Upper lobe of left lung (tissue), 6 donors: ENCODE results near the gene TAS2R19. TPM values are rescaled to one million over a fixed set of nuclear protein-coding genes. Genes with fewer than 3 reads are reported as not detected.
"Not testable (repeated sequence)": the region's sequence is repeated elsewhere in the genome, so short reads cannot be mapped to it uniquely, and the experiment has no call there.

Experiments
- ATAC-seq, 2 donors: fragments of 200-7000 bp; cut with Tn5 transposase; one replicate each; pipeline ENCODE4 v1.9.1; 2022; ENCODE audit warnings: mild to moderate bottlenecking in 2 of 2, moderate library complexity in 2 of 2; ENCODE audit not compliant: low FRiP score in 2 of 2
- DNase-seq, 2 donors: peaks; one replicate each; pipeline ENCODE4 v3.0.0-alpha.2; 2019 to 2020
- H3K27ac ChIP-seq, 4 donors: fragments of 200-600 bp; sonication (generic); one replicate each; pipeline ENCODE4 v1.5.1; 2016 to 2019
- H3K27me3 ChIP-seq, 4 donors: fragments of 200-600 bp; sonication (generic); one replicate each; pipeline ENCODE4 v1.5.1; 2017 to 2019
- H3K36me3 ChIP-seq, 4 donors: fragments of 200-600 bp; sonication (generic); one replicate each; pipeline ENCODE4 v1.5.1; 2016 to 2019
- H3K4me1 ChIP-seq, 4 donors: fragments of 200-600 bp; sonication (generic); one replicate each; pipeline ENCODE4 v1.5.1; 2018 to 2019
- H3K4me3 ChIP-seq, 4 donors: fragments of 200-600 bp; sonication (generic); one replicate each; pipeline ENCODE4 v1.5.1; 2017 to 2019; ENCODE audit warnings: mild to moderate bottlenecking in 2 of 4, moderate library complexity in 1 of 4
- H3K9me3 ChIP-seq, 4 donors: fragments of 200-600 bp; sonication (generic); one replicate each; pipeline ENCODE4 v1.5.1; 2018 to 2019
- CTCF ChIP-seq, 6 experiments: fragments of 450-650 bp in 4 of 6; fragments of 200-600 bp in 2 of 6; sonication (generic) in 2 of 6; IDR thresholded peaks; one replicate each; pipeline ENCODE4 v1.5.1; 2016 to 2019; ENCODE audit warnings: antibody characterized with exemption in 6 of 6
- EP300 ChIP-seq, 4 donors: sonication (generic); formaldehyde crosslinking; IDR thresholded peaks; one replicate each; pipeline ENCODE4 v1.5.1; 2017; ENCODE audit warnings: antibody characterized with exemption in 4 of 4, control low read depth in 2 of 4
- POLR2A ChIP-seq, 4 donors: fragments of 450-650 bp; IDR thresholded peaks; one replicate each; pipeline ENCODE4 v1.5.1; 2016 to 2017; ENCODE audit warnings: antibody characterized with exemption in 4 of 4, mild to moderate bottlenecking in 2 of 4
- POLR2AphosphoS5 ChIP-seq, 2 donors: sonication (generic); formaldehyde crosslinking; IDR thresholded peaks; one replicate each; pipeline ENCODE4 v1.5.1; 2017; ENCODE audit warnings: antibody characterized with exemption in 2 of 2
- WGBS, 2 donors: methylation state at CpG; one replicate each; pipeline ENCODE4 v1.1.5; 2017 to 2018; 5-methylcytosine and 5-hydroxymethylcytosine counted together
- total RNA-seq, 6 donors: library from RNA; depleted of rRNA in 4 of 6; stranded (reverse); fragments of >200 nt in 4 of 6; gene quantifications; one replicate each; pipeline versions ENCODE4 v1.1.0 to v1.2.1, GENCODE V29; 2016 to 2021
- donor health status: DM: no; HTN: no; CAD: no; lungs with moderate emphysema.
- donor health status: DM: no; HTN: yes; CAD: no; lungs with severe emphysema.

TAS2R19 gene
- total RNA-seq, 6 donors from 2014 or later: 1.2 to 17.8 (median 4.0) TPM

- Histone ChIP-seq H3K27me3 (no peaks in the 10 kb centered on the region), H3K9me3 (no peaks in the 10 kb centered on the region), H3K27ac (no peak overlapping the region), H3K4me3 (no peak overlapping the region), H3K36me3 (no peaks in the 10 kb centered on the region), H3K4me1 (no peaks in the 10 kb centered on the region)
- WGBS, 2 donors: 56 to 65% methylated on average over 3 of the region's 3 CpGs
- DNase-seq (no peak), ATAC-seq (no peak)
- no peak for TF ChIP-seq POLR2AphosphoS5 (IDR thresholded peaks at IDR 0.05)
- no peak for TF ChIP-seq POLR2A (IDR thresholded peaks at IDR 0.05)
- TF ChIP-seq CTCF (IDR thresholded peaks at IDR 0.05): no peak
- no peak for TF ChIP-seq EP300 (IDR thresholded peaks at IDR 0.05)
Measured at GRCh38 chr12:11039171-11039570, 16.8 kb upstream of the TAS2R19 start.

GRCh38 chr12:11033959-11034358 lies 11.5 kb upstream of the TAS2R19 start:
- H3K4me3 ChIP-seq, H3K4me1 ChIP-seq, ATAC-seq, H3K9me3 ChIP-seq, H3K36me3 ChIP-seq, DNase-seq, H3K27ac ChIP-seq, H3K27me3 ChIP-seq: not testable (repeated sequence)
- WGBS, 2 donors: 100% methylated on average over 1 of the region's 3 CpGs

- Histone ChIP-seq H3K4me3 (no peak within 1 kb of the TSS), H3K27ac (no peak within 1 kb of the TSS), H3K4me1 (no peaks in the 10 kb centered on the region), H3K9me3 (no peaks in the 10 kb centered on the region), H3K36me3 (peaks cover 0 to 6% (median 0%) of the 10 kb centered on the region in 4 donors), H3K27me3 (no peaks in the 10 kb centered on the region)
- ATAC-seq (no peak), DNase-seq (no peak)
- TF ChIP-seq POLR2A (IDR thresholded peaks at IDR 0.05): no peak
- TF ChIP-seq POLR2AphosphoS5 (IDR thresholded peaks at IDR 0.05): no peak
- 95 to 97% methylated on average over 6 of the region's 6 CpGs for WGBS, 2 donors
Measured at GRCh38 chr12:11031307-11031706, 8.9 kb upstream of the TAS2R19 start, which contains the start of gene TAS2R31. TAS2R31 (minus strand) TSS chr12:11031407; CDS start chr12:11031335, 72 bp downstream.

GRCh38 chr12:11026118-11026517 lies 3.7 kb upstream of the TAS2R19 start:
- H3K36me3 ChIP-seq: peaks cover 0 to 6% (median 1%) of the 10 kb centered on the region in 4 donors
- no peak overlapping the region for H3K4me3 ChIP-seq
- no peak for ATAC-seq
- no peak for DNase-seq
- WGBS, 2 donors: 98 to 99% methylated on average over 6 of the region's 6 CpGs
- no peak for TF ChIP-seq POLR2A (IDR thresholded peaks at IDR 0.05)
- no peak for TF ChIP-seq CTCF (IDR thresholded peaks at IDR 0.05)
- TF ChIP-seq POLR2AphosphoS5 (IDR thresholded peaks at IDR 0.05): no peak
- no peak for TF ChIP-seq EP300 (IDR thresholded peaks at IDR 0.05)
- H3K27ac ChIP-seq: no peak overlapping the region
- no peaks in the 10 kb centered on the region for H3K4me1 ChIP-seq
- H3K27me3 ChIP-seq: no peaks in the 10 kb centered on the region
- H3K9me3 ChIP-seq: no peaks in the 10 kb centered on the region

DNA sequence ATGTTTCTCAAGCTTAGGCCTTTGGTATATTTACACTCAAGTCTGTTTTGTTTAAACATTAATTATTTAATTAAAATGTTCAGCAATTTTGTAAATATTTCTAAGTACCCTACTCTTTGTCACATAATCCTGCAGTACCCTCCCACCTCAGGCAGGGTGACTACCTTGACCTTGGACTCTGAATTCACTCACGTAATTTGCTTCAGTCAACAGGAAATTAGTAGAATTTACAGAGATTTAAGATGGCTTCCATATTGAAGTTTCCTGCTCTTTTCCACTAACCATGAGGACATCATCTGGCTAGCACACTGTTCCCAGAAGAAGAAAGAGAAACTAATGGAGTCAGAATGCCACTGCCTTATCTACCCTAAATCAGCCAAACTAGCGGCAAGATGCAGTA lies 967 bp upstream of the TAS2R19 start:
- no peak for DNase-seq
- no peaks in the 10 kb centered on the region for H3K4me1 ChIP-seq
- H3K9me3 ChIP-seq: no peaks in the 10 kb centered on the region
- peaks cover 0 to 6% (median 1%) of the 10 kb centered on the region in 4 donors for H3K36me3 ChIP-seq
- TF ChIP-seq EP300 (IDR thresholded peaks at IDR 0.05) (no peak), CTCF (IDR thresholded peaks at IDR 0.05) (no peak), POLR2AphosphoS5 (IDR thresholded peaks at IDR 0.05) (no peak)
- no peaks in the 10 kb centered on the region for H3K27me3 ChIP-seq
- ATAC-seq: no peak
- no peak overlapping the region for H3K4me3 ChIP-seq
- H3K27ac ChIP-seq: no peak overlapping the region
- WGBS, 2 donors: 92 to 96% methylated on average over 2 of the region's 2 CpGs

DNA sequence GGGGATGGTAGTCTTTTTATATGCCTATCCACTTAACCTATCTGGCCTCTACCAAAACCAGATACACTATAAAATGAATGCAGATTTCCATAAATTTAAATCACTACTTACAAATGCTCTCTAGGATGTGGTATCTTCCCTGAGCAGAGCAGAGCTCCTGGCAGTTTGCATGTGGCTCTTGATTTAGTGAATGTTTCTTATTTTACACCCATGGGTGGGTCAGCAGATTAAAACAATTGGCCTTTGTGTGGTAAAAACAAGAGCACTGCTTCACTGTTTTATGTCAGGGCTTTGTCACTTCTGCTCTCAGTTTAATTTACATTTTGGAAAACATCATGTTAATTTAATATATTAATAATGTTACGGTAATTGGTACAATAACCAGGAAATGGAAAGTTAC lies 5.5 kb downstream of the TAS2R19 start:
- Histone ChIP-seq H3K27ac (no peak overlapping the region), H3K4me1 (peaks cover 0 to 4% (median 0%) of the 10 kb centered on the region in 4 donors), H3K36me3 (no peaks in the 10 kb centered on the region), H3K9me3 (no peaks in the 10 kb centered on the region), H3K4me3 (no peak overlapping the region), H3K27me3 (no peaks in the 10 kb centered on the region)
- ATAC-seq: no peak
- TF ChIP-seq POLR2A (IDR thresholded peaks at IDR 0.05) (no peak), CTCF (IDR thresholded peaks at IDR 0.05) (no peak), POLR2AphosphoS5 (IDR thresholded peaks at IDR 0.05) (no peak)
- WGBS, 2 donors: 91 to 92% methylated on average over 1 of the region's 1 CpG
- no peak for DNase-seq
